ENCODE data around the gene PTPRZ1. TPM values are rescaled to one million over a fixed set of nuclear protein-coding genes. Genes with fewer than 3 reads are reported as not detected.

The PTPRZ1 gene
- total RNA-seq, 1 donor from 2014 or later, result 8.1 TPM

DNA sequence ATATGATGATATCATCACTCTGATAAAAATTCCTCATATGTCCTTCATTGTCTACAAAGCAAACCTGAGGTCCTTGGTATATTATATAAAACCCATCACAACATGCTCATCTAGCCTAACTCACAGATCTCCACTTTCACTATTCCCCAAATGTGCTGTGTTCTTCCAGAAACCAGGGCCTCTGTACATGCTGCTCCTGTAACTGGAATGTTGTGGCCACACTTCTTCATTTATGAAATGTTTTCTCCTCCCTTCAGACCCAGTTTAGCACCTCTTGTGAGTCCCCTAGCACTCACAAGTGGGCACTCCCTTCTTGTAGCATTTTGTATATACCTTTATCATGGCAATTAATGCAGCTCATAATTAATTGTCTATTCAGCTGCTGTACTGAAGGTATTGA, 209.2 kb downstream of the PTPRZ1 start:
- Histone ChIP-seq H3K27ac (no peak overlapping the region), H3K4me1 (no peaks in the 10 kb centered on the region), H3K36me3 (peaks cover 0 to 24% of the 10 kb centered on the region in 2 donors), H3K4me3 (no peak overlapping the region), H3K27me3 (no peaks in the 10 kb centered on the region), H3K9me3 (no peaks in the 10 kb centered on the region)
- intact Hi-C loops (cut with DNase I), result no loop called here
- DNase-seq (ENCODE audit: extremely low spot score in 2 of 2), result no peak
- TF ChIP-seq, protein P1, sequence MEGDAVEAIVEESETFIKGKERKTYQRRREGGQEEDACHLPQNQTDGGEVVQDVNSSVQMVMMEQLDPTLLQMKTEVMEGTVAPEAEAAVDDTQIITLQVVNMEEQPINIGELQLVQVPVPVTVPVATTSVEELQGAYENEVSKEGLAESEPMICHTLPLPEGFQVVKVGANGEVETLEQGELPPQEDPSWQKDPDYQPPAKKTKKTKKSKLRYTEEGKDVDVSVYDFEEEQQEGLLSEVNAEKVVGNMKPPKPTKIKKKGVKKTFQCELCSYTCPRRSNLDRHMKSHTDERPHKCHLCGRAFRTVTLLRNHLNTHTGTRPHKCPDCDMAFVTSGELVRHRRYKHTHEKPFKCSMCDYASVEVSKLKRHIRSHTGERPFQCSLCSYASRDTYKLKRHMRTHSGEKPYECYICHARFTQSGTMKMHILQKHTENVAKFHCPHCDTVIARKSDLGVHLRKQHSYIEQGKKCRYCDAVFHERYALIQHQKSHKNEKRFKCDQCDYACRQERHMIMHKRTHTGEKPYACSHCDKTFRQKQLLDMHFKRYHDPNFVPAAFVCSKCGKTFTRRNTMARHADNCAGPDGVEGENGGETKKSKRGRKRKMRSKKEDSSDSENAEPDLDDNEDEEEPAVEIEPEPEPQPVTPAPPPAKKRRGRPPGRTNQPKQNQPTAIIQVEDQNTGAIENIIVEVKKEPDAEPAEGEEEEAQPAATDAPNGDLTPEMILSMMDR (IDR thresholded peaks at IDR 0.05), result no peak
- TF ChIP-seq POLR2AphosphoS5 (IDR thresholded peaks at IDR 0.05; ENCODE audit: insufficient read depth in 1 of 2, low read depth in 1 of 2) (no peak), POLR2A (IDR thresholded peaks at IDR 0.05) (no peak)

DNA sequence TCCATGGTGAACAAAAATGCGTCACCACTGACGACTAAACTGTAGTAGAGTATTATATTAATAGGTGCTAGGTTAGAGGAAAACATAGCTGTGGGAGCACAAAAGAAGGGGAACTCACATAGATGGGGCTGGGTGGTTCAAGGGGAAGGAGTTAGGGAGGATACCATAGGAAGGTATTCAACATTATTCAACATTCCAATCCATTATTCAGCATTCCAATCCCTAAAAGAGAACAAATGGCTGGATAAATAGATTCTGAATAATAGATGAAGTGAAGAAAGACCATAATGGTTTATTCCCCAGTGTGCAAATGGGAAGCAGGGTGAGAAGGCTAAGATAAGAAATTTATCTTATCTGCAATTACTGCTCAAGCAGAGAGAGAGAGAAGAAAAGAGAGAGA, 209.7 kb downstream of the PTPRZ1 start:
- Histone ChIP-seq H3K36me3 (peaks cover 0 to 21% of the 10 kb centered on the region in 2 donors), H3K9me3 (no peaks in the 10 kb centered on the region), H3K4me1 (no peaks in the 10 kb centered on the region), H3K4me3 (no peak overlapping the region), H3K27ac (no peak overlapping the region), H3K27me3 (no peaks in the 10 kb centered on the region)
- DNase-seq (ENCODE audit: extremely low spot score in 2 of 2), result no peak
- TF ChIP-seq, protein P1 (IDR thresholded peaks at IDR 0.05), result no peak
- no peak for TF ChIP-seq POLR2A (IDR thresholded peaks at IDR 0.05)
- no peak for TF ChIP-seq POLR2AphosphoS5 (IDR thresholded peaks at IDR 0.05; ENCODE audit: insufficient read depth in 1 of 2, low read depth in 1 of 2)
- intact Hi-C loops (cut with DNase I), result no loop called here

DNA sequence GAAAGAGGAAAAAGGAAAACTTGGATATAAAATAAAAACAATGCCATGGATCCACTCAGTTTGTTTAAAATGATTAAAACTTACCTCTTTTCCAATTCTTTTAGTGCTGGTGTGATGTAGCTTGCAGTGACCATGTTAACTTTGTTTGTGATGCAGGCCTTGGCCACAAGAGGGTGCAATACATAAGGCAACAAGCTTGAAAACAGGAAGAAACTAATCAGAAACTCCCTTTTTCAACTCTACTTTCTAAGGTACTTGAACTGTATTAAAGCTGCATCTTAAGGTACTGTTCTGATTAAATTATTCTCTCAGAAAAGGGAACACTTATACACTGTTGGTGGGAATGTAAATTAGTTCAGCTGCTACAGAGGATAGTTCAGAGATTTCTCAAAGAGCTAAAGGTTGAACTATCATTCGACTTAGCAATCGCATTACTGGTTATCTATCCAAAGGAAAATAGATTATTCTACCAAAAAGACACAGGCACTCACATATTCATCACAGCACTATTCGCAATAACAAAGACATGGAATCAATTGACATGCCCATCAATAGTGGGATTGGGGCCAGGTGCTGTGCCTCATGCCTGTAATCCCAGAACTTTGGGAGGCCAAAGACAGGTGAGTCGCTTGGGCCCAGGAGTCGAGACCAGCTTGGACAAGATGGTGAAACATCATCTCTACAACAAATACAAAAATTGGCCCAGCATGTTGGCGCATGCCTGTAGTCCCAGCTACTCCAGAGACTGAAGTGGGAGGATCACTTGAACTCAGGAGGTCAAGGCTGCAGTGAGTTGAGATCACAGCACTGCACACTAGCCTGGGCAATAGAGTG, 220.2 kb downstream of the PTPRZ1 start:
- no peak for DNase-seq (ENCODE audit: extremely low spot score in 2 of 2)
- intact Hi-C loops (cut with DNase I), result no loop called here
- no peak overlapping the region for H3K27ac ChIP-seq
- H3K9me3 ChIP-seq, result no peaks in the 10 kb centered on the region
- no peak overlapping the region for H3K4me3 ChIP-seq
- no peaks in the 10 kb centered on the region for H3K4me1 ChIP-seq
- peaks cover 0 to 4% of the 10 kb centered on the region in 2 donors for H3K36me3 ChIP-seq
- H3K27me3 ChIP-seq, result no peaks in the 10 kb centered on the region
- TF ChIP-seq, protein P1 (IDR thresholded peaks at IDR 0.05), result peak in 2 of 3 experiments; percentile 43 to 49
- TF ChIP-seq POLR2A (IDR thresholded peaks at IDR 0.05) (no peak), POLR2AphosphoS5 (IDR thresholded peaks at IDR 0.05; ENCODE audit: insufficient read depth in 1 of 2, low read depth in 1 of 2) (no peak)

DNA sequence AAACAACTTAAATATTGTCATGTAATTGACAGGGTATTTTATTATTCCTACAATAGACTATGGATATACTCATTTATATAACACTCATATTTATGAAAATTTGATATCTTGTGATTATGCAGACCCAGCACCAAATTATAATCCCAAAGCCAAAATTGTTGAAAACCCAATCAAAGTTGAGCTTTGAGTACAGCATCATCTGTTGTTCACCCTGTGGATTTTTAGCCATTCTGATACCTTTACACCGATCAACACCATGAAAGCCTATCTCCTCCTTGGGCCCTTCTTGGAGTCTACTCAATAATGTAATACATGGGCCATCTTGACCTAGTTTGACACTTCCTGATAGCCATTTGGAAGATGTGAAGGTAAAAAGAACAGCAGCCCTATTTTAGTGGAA, 221.6 kb downstream of the PTPRZ1 start:
- H3K27ac ChIP-seq, result no peak overlapping the region
- no peaks in the 10 kb centered on the region for H3K27me3 ChIP-seq
- no peak for TF ChIP-seq POLR2A (IDR thresholded peaks at IDR 0.05)
- no peak for TF ChIP-seq POLR2AphosphoS5 (IDR thresholded peaks at IDR 0.05; ENCODE audit: insufficient read depth in 1 of 2, low read depth in 1 of 2)
- TF ChIP-seq, protein P1 (IDR thresholded peaks at IDR 0.05), result no peak
- no peak for DNase-seq (ENCODE audit: extremely low spot score in 2 of 2)
- intact Hi-C loops (cut with DNase I), result no loop called here
- no peaks in the 10 kb centered on the region for H3K9me3 ChIP-seq
- H3K4me3 ChIP-seq, result no peak overlapping the region
- no peaks in the 10 kb centered on the region for H3K4me1 ChIP-seq
- H3K36me3 ChIP-seq, result peaks cover 0 to 4% of the 10 kb centered on the region in 2 donors

DNA sequence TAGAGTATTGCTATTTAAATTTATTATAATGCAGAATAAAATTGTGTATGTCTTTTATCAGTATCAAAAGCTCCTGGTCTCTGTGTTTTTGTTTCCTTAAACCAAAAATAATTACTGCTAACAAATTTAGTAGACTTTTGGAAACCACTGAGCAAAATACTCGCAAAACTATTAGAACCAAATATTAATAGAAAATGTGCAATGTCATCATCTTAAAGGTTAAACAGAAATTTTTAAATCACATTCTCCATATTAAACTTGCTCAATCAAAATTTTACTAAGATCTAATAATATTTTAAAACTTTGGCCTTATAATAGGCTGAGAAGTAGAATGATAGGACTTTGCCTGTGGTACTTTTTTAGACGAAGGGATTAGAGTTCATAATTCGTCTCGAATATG, 222.7 kb downstream of the PTPRZ1 start:
- peaks cover 0 to 7% of the 10 kb centered on the region in 2 donors for H3K36me3 ChIP-seq
- no peaks in the 10 kb centered on the region for H3K27me3 ChIP-seq
- no peak overlapping the region for H3K27ac ChIP-seq
- H3K9me3 ChIP-seq, result no peaks in the 10 kb centered on the region
- intact Hi-C loops (cut with DNase I), result no loop called here
- no peak for DNase-seq (ENCODE audit: extremely low spot score in 2 of 2)
- TF ChIP-seq, protein P1 (IDR thresholded peaks at IDR 0.05), result no peak
- TF ChIP-seq POLR2AphosphoS5 (IDR thresholded peaks at IDR 0.05; ENCODE audit: insufficient read depth in 1 of 2, low read depth in 1 of 2) (no peak), POLR2A (IDR thresholded peaks at IDR 0.05) (no peak)
- no peak overlapping the region for H3K4me3 ChIP-seq
- no peaks in the 10 kb centered on the region for H3K4me1 ChIP-seq

Measured in vagina (tissue), 2 donors.